H7 (cell line): ENCODE data around the gene CELF6. TPM values are rescaled to one million over a fixed set of nuclear protein-coding genes. Genes with fewer than 3 reads are reported as not detected.

ENCODE experiments used
- total RNA-seq: library from RNA; depleted of rRNA; stranded (reverse); fragments of >200 nt; shearing (Covaris generic); gene quantifications from 2 replicates; pipeline ENCODE4 v1.2.3, GENCODE V29; 2014; rRNA removed

Gene CELF6
- total RNA-seq, 1 experiment from 2014 or later = 0.21 TPM

Other genes starting within 250 kb of the CELF6 start
- gene MYO9A, start 202.0 kb downstream of the CELF6 start, total RNA-seq = 7.8 and 12.6 TPM in 2 replicates
- gene SENP8, start 201.8 kb downstream of the CELF6 start, total RNA-seq = 2.7 and 4.8 TPM in 2 replicates
- gene GRAMD2A, start 122.4 kb downstream of the CELF6 start, total RNA-seq = 0.17 and 0.52 TPM in 2 replicates
- gene PKM, start 89.0 kb downstream of the CELF6 start, total RNA-seq = 942 and 1,007 TPM in 2 replicates
- 24.8 and 28.8 TPM in 2 replicates for gene PARP6, start 47.6 kb downstream of the CELF6 start, total RNA-seq
- gene HEXA, start 55.9 kb upstream of the CELF6 start, total RNA-seq = 52.5 and 54.2 TPM in 2 replicates
- not detected in 2 replicates for gene TMEM202, start 78.1 kb upstream of the CELF6 start, total RNA-seq
- 60.5 and 68.8 TPM in 2 replicates for gene ARIH1, start 154.2 kb upstream of the CELF6 start, total RNA-seq